Measurements from ENCODE around the gene FAM117B.
"Not testable (repeated sequence)": the region's sequence is repeated elsewhere in the genome, so short reads cannot be mapped to it uniquely, and the experiment has no call there.

The FAM117B gene

GRCh38 chr2:202705446-202706020, 70.8 kb downstream of the FAM117B start:
- no peak for DNase-seq

GRCh38 chr2:202714971-202715935, 80.5 kb downstream of the FAM117B start:
- DNase-seq, result not testable (repeated sequence)

GRCh38 chr2:202716114-202716718, 81.4 kb downstream of the FAM117B start:
- DNase-seq, result no peak

DNA sequence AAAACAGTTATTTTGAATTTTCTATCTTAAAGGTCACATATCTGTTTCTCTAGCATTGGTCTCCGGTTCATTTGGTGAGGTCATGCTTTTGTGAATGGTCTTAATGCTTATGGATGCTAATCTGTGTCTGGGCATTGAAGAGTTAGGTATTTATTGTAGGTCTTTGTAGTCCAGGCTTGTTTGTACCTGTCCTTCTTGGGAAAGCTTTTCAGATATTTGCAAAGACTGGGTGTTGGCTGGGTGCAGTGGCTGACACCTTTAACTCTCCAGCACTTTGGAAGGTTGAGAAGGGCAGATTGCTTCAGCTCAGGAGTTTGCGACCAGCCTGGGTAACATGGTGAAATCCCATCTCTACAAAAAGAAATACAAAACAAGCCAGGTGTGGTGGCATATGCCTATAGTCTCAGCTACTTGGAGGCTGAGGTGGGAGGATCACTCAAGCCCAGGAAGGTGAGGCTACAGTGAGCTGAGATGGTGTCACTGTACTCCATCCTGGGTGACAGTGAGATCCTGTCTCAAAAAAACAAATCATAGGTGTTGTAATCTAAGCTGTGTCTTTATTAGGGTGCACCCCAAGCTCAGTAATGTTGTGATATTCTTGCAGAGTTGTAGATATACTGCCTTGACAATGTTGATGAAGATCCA, 82.3 kb downstream of the FAM117B start:
- no peak for DNase-seq

DNA sequence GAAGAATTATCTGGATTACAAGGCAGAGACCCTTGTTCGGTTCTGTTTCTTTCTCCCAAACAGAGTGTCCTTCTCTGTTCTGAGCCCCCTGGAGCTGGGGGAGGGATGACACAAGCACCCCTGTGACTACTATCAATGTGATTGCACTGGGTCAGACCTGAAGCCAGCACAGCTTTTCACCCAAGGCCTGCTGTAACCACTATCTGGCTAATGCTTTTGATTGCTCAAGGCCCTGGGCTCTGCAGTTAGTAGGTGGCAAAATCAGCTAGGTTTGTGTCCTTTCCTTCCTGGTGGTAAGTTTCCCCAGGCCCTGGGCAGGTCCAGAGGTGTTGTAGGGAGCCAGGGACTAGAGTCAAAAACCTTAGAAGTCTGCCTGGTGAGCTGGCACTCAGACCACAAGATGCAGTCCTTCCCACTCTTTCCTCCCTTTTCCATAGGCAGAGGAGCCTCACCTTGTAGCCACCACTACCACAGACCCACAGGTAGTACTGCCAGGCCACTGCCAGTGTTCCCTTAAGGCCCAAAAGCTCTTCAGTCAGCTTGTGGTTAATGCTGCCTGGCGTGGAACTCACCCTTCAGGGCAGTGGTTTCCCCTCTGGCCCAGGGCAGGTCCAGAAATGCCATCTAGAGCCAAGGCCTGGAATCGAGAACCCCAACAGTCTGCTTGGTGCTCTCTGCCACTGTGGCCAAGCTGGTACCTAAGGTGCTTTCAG, 83.0 kb downstream of the FAM117B start:
- DNase-seq, result no peak

DNA sequence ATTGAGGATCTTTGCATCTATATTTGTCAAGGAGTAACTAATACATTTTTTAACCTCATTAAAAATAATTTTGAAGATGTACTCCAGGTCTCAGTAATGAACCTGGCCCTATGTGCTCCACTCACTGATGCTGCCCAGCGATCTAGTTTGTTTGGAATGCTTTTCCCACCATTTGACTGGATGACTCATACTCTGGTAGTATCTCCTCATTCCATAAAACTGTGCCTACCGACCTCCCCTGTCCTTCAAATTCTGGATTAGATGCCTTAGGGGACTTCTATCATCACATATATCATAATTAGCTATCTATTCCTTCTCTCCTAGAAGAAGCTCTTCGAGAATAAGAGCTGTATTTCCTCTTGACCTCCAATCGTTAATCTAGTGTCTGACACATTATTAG, 83.8 kb downstream of the FAM117B start:
- DNase-seq, result no peak

GRCh38 chr2:202720226-202720625, 85.5 kb downstream of the FAM117B start:
- DNase-seq, result no peak

DNA sequence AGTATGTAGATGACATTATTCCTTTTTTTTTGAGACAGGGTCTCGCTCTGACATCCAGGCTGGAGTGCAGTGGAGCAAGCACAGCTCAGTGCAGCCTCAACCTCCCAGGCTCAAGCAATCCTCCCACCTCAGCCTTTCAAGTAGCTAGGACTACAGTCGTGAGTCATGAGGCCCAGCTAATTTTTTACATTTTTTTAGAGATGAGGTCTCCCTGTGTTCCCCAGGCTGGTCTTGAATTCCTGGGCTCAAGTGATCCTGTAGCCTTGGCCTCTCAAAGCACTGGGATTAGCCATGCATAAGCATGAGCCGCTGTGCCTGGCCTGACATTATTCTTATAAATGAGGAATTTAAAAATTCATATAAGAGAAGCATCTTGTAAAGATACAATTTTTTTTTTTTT, 86.9 kb downstream of the FAM117B start:
- no peak for DNase-seq

DNA sequence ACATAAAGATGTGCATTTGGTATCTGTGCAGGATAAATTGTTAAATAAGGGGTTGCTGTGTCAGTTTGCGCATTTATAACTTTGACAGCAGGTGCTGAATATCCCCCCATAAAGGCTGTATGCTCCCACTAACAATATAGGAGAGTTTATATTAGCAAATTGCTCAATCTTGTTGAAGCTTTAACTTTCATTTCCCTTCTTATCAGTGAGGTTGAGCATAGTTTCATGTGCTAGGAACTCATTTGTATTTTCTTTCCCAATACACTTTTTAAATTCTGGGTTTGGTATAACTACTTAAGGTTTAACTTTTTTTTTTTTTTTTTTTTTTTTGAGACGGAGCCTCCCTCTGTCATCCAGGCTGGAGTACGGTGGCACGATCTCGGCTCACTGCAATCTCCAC, 89.0 kb downstream of the FAM117B start:
- DNase-seq, result no peak

DNA sequence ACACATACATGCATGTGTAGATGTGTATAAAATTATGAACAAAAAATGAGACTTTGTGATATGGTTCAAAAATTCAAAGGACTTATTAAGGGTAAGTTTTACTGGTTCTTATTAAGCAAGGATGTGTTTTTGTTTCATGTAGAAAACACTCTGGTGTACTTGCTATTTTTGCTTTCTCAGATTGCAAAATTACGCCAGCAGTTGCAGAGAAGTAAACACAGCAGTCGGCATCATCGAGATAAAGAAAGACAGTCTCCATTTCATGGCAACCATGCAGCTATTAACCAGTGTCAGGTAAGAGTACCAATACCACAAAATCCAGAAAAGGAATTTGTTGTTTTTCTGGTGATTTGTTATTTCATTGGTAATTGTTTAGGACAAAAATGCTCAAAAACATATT, 91.3 kb downstream of the FAM117B start:
- DNase-seq, result no peak

GRCh38 chr2:202736826-202737225, 102.1 kb downstream of the FAM117B start:
- DNase-seq, result no peak

GRCh38 chr2:202743613-202744012, 108.8 kb downstream of the FAM117B start:
- no peak for DNase-seq

GRCh38 chr2:202749477-202749876, 114.7 kb downstream of the FAM117B start:
- no peak for DNase-seq

DNA sequence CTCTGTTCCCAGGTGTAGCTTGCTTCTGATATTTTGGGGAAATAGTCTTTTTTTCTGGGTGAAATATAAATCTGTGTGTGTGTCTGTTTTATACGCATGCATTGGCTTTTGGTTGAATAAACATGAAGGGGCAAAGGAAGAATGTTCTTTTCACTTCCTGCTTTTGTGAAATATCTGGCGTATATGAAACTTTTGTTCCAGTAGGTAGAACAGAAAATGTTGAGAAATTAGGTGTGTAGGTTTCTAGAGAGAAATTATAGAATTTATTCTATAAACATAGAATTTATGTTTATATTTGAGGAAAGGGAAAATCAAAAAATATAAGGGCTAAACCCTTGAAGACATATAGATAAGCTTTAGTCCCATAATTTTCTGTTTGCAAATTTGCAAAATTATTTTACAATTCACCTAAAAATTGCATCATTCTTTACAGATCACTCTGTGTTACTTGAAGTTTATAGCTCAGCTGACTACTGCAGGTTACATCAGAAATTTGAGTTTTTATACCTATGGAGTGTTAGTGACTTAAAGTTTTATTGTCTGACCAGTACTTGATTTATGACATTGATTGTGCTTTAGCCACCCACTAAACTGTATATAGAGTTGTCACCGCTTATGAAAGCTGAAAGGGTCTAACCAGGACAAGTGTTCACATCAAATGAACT, 116.1 kb downstream of the FAM117B start:
- no peak for DNase-seq

- no peak for DNase-seq
These were observed 117.3 kb downstream of the FAM117B start for GRCh38 chr2:202752071-202752470.

DNA sequence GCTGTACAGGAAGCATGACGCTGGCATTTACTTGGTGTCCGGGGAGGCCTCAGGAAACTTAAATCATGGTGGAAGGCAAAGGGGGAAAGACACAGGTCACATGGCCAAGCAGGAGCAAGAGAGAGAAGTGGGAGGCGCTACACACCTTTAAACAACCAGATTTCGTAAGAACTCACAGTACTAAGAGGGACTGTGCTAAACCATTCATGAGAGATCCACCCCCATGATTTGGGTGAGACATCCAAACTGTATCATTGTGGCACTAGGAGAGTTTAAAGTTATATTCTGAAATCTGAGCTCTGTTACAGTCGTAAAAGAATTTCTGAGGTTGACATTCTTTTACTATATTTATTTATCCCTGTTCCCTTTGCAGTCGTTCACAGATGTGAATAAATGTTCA, 120.2 kb downstream of the FAM117B start:
- DNase-seq, result no peak

DNA sequence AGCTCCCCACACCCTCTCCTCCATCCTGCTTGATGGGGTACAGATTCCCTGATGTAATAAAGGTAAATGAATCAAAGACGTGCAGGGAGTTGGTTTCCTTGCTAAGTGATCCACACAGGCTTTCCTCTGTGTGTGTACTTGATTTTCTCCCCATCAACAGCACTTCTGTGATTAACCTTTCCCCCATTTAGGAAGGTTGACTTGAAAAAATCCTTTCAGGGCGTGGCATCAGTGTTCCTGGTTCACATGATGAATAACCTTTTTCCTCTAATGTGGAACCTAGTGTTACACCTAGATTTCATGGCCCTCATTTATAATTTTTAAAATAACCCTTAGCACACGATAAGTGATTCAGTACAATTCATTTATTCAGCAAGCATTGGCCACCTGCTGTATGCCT, 121.8 kb downstream of the FAM117B start:
- DNase-seq, result no peak

DNA sequence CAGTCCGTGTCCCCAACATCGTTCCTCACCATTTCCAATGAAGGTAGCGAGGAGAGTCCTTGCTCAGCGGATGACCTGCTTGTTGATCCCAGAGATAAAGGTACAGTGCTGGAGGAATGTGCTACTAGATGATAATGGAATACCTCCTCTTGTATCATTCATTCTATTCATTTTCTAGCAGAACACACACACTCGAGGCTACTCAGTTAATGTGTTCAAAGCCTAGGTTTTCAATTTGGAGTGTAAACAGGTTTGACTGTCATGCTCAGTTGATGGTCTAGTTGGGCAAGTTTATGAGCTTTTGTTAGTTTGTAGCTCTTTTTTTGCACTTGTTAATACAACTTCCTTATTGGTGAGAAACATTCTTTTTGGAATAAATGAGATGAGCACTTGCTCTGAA, 122.6 kb downstream of the FAM117B start:
- no peak for DNase-seq

DNA sequence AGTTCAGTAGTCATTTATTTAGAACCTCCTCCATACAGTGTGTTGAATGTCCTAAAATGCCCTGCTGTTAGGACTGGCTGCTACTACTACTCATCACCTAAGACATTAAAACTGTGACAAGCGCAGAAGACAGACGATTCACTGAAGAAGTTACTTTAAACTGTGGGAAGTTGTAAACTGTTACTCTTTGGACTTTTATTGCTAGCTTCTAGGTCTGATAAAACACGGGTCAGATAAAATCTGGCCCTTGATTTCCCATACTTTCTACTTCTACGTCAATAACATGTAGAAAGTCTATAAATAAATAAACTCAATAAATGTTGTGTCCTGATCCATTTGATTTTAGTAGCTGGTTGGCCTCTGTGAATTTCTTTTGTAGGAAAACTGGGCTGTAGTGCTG, 123.4 kb downstream of the FAM117B start:
- no peak for DNase-seq

DNA sequence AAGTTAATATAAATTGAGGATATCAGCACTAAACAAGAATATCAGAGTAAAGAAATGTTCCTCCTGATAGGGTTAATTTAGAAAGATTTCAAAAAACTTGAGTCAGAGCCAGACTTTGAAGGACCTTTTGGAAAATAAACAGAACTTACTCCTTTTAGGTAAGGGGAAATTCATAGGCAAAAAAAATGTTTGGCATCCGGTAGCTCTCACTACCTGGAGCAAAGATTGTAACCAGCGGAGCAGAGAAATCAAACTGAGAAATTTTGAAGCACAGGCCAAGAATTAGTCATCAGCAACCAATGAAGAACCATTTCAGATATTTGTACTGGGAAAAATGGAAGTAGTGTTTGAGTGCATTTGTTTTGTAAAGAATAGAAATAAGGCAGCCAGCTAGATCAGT, 123.8 kb downstream of the FAM117B start:
- DNase-seq, result no peak

- no peak for DNase-seq
These were observed 126.1 kb downstream of the FAM117B start for GRCh38 chr2:202760848-202761247.

GRCh38 chr2:202762556-202762955, 127.8 kb downstream of the FAM117B start:
- no peak for DNase-seq
